Measurements from ENCODE around the gene ROBO1.

ROBO1 gene

GRCh38 chr3:79436387-79436786 is 331.4 kb downstream of the ROBO1 start:
- DNase-seq = no peak

GRCh38 chr3:79427081-79427480 is 340.7 kb downstream of the ROBO1 start:
- DNase-seq = no peak

- no peak for DNase-seq
Measured at GRCh38 chr3:79424811-79425210, 343.0 kb downstream of the ROBO1 start.

GRCh38 chr3:79423417-79423816 is 344.4 kb downstream of the ROBO1 start:
- DNase-seq = no peak

GRCh38 chr3:79421273-79421672 is 346.5 kb downstream of the ROBO1 start:
- no peak for DNase-seq

GRCh38 chr3:79418855-79419621 is 348.8 kb downstream of the ROBO1 start:
- no peak for DNase-seq

GRCh38 chr3:79415356-79415755 is 352.4 kb downstream of the ROBO1 start:
- no peak for DNase-seq

GRCh38 chr3:79414806-79415205 is 353.0 kb downstream of the ROBO1 start:
- no peak for DNase-seq

- no peak for DNase-seq
Measured at GRCh38 chr3:79414035-79414434, 353.8 kb downstream of the ROBO1 start.

- no peak for DNase-seq
Measured at GRCh38 chr3:79412537-79412936, 355.3 kb downstream of the ROBO1 start.

- no peak for DNase-seq
Measured at GRCh38 chr3:79410617-79411016, 357.2 kb downstream of the ROBO1 start.

- no peak for DNase-seq
Measured at GRCh38 chr3:79410136-79410535, 357.7 kb downstream of the ROBO1 start.

GRCh38 chr3:79406175-79406574 is 361.6 kb downstream of the ROBO1 start:
- DNase-seq = no peak

GRCh38 chr3:79405183-79405582 is 362.6 kb downstream of the ROBO1 start:
- DNase-seq = no peak

- no peak for DNase-seq
Measured at GRCh38 chr3:79396595-79396994, 371.2 kb downstream of the ROBO1 start.

GRCh38 chr3:79392479-79392878 is 375.3 kb downstream of the ROBO1 start:
- DNase-seq = no peak

GRCh38 chr3:79390352-79390751 is 377.4 kb downstream of the ROBO1 start:
- DNase-seq = no peak

- DNase-seq = no peak
Measured at GRCh38 chr3:79385211-79385610, 382.6 kb downstream of the ROBO1 start.

- DNase-seq = no peak
Measured at GRCh38 chr3:79383402-79384012, 384.3 kb downstream of the ROBO1 start.

GRCh38 chr3:79380581-79380980 is 387.2 kb downstream of the ROBO1 start:
- DNase-seq = no peak

GRCh38 chr3:79378064-79378463 is 389.7 kb downstream of the ROBO1 start:
- DNase-seq = no peak

GRCh38 chr3:79369306-79369705 is 398.5 kb downstream of the ROBO1 start:
- no peak for DNase-seq

GRCh38 chr3:79368403-79368802 is 399.4 kb downstream of the ROBO1 start:
- DNase-seq = no peak

- no peak for DNase-seq
Measured at GRCh38 chr3:79367803-79368202, 400.0 kb downstream of the ROBO1 start.

GRCh38 chr3:79367066-79367465 is 400.7 kb downstream of the ROBO1 start:
- no peak for DNase-seq
